ENCODE results near the gene CMAS. TPM values are rescaled to one million over a fixed set of nuclear protein-coding genes. Genes with fewer than 3 reads are reported as not detected.

The CMAS gene
- total and polyA plus RNA-seq, 2 donors (not counting 3 experiments of a cell fraction or from before 2014, with no cell fraction given): 8.5 to 35.4 TPM

DNA sequence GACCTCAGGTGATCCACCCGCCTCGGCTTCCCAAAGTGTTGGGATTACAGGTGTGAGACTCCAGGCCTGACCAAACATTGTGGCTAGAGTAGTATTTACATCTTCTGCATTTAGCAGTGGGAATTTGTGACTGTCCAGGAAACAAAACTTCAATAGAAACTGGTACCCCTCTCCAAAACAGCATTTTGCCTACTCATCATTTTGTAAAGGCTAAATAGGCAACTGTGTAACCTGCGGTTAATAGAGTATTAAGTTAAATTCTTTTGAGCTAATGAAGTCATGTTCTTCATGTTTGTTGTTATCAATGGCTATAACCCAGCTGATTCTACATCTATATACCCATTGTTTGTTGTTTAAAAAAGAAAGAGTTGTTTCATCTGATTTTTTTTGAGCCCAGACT lies 8.1 kb downstream of the CMAS start:
- ChIA-PET CTCF (no interaction called here), POLR2A (no interaction called here)
- FAIRE-seq: no peak
- H3K79me2 ChIP-seq (ENCODE audit: control insufficient read depth, insufficient read depth, low read length): peaks cover 32% of the 10 kb centered on the region
- no peaks in the 10 kb centered on the region for H3K27me3 ChIP-seq (ENCODE audit: control insufficient read depth in 2 of 2, insufficient read depth in 2 of 2, low read length in 2 of 2)
- H3K36me3 ChIP-seq (ENCODE audit: control insufficient read depth in 2 of 2, extremely low read depth in 1 of 2, insufficient read depth in 2 of 2, low read length in 2 of 2): peaks cover 0 to 14% of the 10 kb centered on the region in 2 experiments
- BruUV-seq (replicated peaks): no TSS peak
- H3K4me1 ChIP-seq (ENCODE audit: control insufficient read depth, extremely low read depth, insufficient read depth, low read length): no peaks in the 10 kb centered on the region
- H3K4me3 ChIP-seq (replicated peaks in 1 of 3; ENCODE audit: insufficient read depth in 1 of 3, low read depth in 1 of 3, low read length in 3 of 3): no peak overlapping the region
- no peak overlapping the region for H3K27ac ChIP-seq (ENCODE audit: insufficient read depth, low read depth, low read length)
- H2AFZ ChIP-seq (ENCODE audit: low read depth, low read length): no peak overlapping the region
- no peaks in the 10 kb centered on the region for H4K20me1 ChIP-seq (replicated peaks; ENCODE audit: control insufficient read depth, extremely low read depth, insufficient read depth, low read length)
- DNase-seq (ENCODE audit: low read depth, low spot score): no peak
- dilution Hi-C loops (cut with MboI; ENCODE audit: extremely low pct_ligation_motif_present, low sequenced_read_pairs): no loop called here
- H3K9me1 ChIP-seq (replicated peaks; ENCODE audit: control insufficient read depth, extremely low read depth, insufficient read depth, low read length): no peaks in the 10 kb centered on the region
- intact Hi-C loops (cut with micrococcal nuclease): no loop called here
- TF ChIP-seq EZH2 (IDR thresholded peaks at IDR 0.05; ENCODE audit: borderline replicate concordance, low read depth, low read length, severe bottlenecking) (no peak), MYC (IDR thresholded peaks at IDR 0.05; ENCODE audit: low read depth, low read length) (no peak), FOS (IDR thresholded peaks at IDR 0.05; ENCODE audit: borderline replicate concordance, insufficient read depth, low read length) (no peak), POLR2AphosphoS5 (IDR thresholded peaks at IDR 0.05; ENCODE audit: insufficient read depth, low read depth, low read length) (no peak), POLR2A (IDR thresholded peaks at IDR 0.05; ENCODE audit: low read depth, low read length) (no peak), GATA2 (IDR thresholded peaks at IDR 0.05; ENCODE audit: insufficient read depth, insufficient read length, low read depth, low read length) (no peak), JUN (IDR thresholded peaks at IDR 0.05; ENCODE audit: borderline replicate concordance, insufficient read depth, insufficient read length, low read depth) (no peak)
- TF ChIP-seq, protein P1, sequence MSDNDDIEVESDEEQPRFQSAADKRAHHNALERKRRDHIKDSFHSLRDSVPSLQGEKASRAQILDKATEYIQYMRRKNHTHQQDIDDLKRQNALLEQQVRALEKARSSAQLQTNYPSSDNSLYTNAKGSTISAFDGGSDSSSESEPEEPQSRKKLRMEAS (IDR thresholded peaks at IDR 0.05; ENCODE audit: insufficient read depth, insufficient read length): no peak
- TF ChIP-seq, protein P2, sequence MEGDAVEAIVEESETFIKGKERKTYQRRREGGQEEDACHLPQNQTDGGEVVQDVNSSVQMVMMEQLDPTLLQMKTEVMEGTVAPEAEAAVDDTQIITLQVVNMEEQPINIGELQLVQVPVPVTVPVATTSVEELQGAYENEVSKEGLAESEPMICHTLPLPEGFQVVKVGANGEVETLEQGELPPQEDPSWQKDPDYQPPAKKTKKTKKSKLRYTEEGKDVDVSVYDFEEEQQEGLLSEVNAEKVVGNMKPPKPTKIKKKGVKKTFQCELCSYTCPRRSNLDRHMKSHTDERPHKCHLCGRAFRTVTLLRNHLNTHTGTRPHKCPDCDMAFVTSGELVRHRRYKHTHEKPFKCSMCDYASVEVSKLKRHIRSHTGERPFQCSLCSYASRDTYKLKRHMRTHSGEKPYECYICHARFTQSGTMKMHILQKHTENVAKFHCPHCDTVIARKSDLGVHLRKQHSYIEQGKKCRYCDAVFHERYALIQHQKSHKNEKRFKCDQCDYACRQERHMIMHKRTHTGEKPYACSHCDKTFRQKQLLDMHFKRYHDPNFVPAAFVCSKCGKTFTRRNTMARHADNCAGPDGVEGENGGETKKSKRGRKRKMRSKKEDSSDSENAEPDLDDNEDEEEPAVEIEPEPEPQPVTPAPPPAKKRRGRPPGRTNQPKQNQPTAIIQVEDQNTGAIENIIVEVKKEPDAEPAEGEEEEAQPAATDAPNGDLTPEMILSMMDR (IDR thresholded peaks at IDR 0.05; ENCODE audit: extremely low read depth in 1 of 2, insufficient read depth in 1 of 2, low read depth in 1 of 2, low read length in 2 of 2): no peak
- no peaks in the 10 kb centered on the region for H3K9me3 ChIP-seq (replicated peaks; ENCODE audit: control insufficient read depth, insufficient read depth, low read length)
- no peak overlapping the region for H3K4me2 ChIP-seq (ENCODE audit: insufficient read depth, low read length)
- no peak overlapping the region for H3K9ac ChIP-seq (replicated peaks; ENCODE audit: extremely low read depth, insufficient read depth, low read length)

Measured in endothelial cell of umbilical vein (primary cell).